ENCODE results near the gene DYSF.
A peak's percentile ranks its signal among the peaks of the same experiment; 100 is the strongest.

DYSF gene

GRCh38 chr2:71605173-71605641 is 151.8 kb downstream of the DYSF start:
- DNase-seq = no peak

- DNase-seq = no peak
These were observed 152.4 kb downstream of the DYSF start for GRCh38 chr2:71605781-71606241.

- no peak for DNase-seq
These were observed 152.9 kb downstream of the DYSF start for GRCh38 chr2:71606244-71606643.

- DNase-seq = peak in 1 of 2 donors; percentile 9
These were observed 154.0 kb downstream of the DYSF start for GRCh38 chr2:71607151-71607889.

GRCh38 chr2:71608034-71608433 is 154.7 kb downstream of the DYSF start:
- DNase-seq = peak in 1 of 2 donors; percentile 9

- DNase-seq = peak in 1 of 2 donors; percentile 6
These were observed 155.1 kb downstream of the DYSF start for GRCh38 chr2:71608441-71608840.

GRCh38 chr2:71609029-71609428 is 155.7 kb downstream of the DYSF start:
- DNase-seq = peak in 1 of 2 donors; percentile 5

DNA sequence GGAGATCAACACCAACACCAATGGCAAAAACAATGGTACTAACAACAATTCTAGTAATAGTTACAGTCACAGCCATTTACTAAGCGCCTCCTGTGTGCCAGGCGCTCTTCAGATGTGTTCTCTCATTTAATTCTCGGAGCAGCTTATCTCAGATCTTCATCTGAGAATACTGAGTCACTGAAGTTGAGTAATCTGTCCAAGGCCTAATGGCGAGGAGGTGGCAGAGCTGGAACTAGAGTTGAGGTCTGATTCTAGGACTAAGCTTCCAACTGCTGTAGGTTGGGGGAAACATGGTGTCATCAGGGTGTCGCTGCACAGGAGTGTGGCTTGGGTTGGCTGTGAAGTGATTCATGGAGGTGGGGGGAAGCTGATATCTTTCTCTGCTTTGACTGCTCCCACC is 156.1 kb downstream of the DYSF start:
- peak in 1 of 2 donors; percentile 4 for DNase-seq

- DNase-seq = peak in 1 of 2 donors; percentile 1
These were observed 156.6 kb downstream of the DYSF start for GRCh38 chr2:71609958-71610357.

GRCh38 chr2:71610671-71611070 is 157.3 kb downstream of the DYSF start:
- DNase-seq = no peak

GRCh38 chr2:71611247-71611646 is 157.9 kb downstream of the DYSF start:
- DNase-seq = peak in 1 of 2 donors; percentile 3

DNA sequence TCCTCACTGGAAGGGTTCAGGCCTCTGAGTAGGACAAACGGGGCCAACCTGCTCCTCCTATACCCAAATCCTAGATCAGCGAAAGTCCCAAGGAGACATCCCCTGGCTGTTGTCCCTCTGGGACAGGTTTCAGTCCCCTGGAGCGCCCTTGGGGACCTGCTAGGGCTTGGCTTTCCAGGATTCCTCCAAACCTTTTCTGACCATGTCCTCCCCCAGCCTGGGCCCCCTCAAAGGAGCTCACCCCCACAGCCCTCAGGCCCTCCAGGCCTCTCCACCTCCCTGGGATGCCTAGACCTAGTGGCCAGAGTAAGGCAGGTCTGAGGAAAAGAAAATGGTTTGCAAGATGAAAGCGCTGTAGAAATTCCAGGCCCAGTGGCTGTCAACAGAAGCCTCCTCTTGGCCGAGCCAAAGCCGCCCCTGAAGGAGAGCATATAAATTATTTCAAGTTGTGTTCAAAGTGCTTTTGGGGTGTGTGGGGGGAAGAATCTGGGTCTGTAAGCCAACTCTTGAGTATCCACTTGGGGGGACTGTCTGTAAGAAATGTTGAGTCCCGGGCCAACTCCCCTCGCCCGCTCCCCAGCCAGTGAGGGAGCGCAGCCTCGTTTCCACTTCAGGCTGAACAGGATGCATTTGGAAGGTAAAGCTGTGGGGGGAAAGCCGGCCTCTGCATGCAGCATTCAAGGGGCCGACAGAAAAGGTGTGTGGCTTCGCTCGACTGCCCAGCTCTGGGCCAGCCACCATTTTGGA is 158.6 kb downstream of the DYSF start:
- no peak for DNase-seq

DNA sequence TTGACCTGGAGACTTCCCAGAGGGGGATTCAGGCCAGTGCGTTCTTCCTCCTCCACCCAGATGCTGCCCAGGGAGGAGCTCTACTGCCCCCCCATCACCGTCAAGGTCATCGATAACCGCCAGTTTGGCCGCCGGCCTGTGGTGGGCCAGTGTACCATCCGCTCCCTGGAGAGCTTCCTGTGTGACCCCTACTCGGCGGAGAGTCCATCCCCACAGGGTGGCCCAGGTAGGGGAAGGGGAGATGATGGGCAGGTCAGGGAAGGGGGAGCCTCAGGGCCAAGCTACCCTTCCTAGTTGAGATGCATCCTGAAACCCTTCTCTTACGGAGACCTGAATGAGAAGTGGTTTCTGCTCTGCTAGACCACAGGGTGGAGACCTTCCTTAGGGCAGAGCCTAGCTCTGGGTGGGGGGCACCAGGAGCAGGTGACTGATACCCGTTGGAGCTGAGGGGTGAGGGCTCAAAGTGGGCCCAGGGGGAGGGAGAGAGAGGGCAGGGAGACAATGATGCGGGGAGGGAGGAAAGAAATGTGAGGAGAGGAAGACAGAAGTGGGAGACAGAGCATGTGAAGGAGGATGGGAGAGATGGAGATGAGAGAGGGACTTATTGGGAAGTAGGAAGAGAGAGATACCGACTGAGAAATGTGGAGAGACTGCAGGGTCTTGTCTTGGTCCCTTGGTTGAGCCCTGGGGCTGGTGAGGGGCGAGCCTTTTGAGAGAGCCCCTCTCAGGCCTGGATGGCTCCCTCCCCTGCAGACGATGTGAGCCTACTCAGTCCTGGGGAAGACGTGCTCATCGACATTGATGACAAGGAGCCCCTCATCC is 159.4 kb downstream of the DYSF start:
- peak in 1 of 2 donors; percentile 6 for DNase-seq

GRCh38 chr2:71613403-71613952 is 160.1 kb downstream of the DYSF start:
- DNase-seq = peak in 1 of 2 donors; percentile 1

GRCh38 chr2:71613953-71614925 is 160.9 kb downstream of the DYSF start:
- peak in 1 of 2 donors; percentile 9 for DNase-seq

DNA sequence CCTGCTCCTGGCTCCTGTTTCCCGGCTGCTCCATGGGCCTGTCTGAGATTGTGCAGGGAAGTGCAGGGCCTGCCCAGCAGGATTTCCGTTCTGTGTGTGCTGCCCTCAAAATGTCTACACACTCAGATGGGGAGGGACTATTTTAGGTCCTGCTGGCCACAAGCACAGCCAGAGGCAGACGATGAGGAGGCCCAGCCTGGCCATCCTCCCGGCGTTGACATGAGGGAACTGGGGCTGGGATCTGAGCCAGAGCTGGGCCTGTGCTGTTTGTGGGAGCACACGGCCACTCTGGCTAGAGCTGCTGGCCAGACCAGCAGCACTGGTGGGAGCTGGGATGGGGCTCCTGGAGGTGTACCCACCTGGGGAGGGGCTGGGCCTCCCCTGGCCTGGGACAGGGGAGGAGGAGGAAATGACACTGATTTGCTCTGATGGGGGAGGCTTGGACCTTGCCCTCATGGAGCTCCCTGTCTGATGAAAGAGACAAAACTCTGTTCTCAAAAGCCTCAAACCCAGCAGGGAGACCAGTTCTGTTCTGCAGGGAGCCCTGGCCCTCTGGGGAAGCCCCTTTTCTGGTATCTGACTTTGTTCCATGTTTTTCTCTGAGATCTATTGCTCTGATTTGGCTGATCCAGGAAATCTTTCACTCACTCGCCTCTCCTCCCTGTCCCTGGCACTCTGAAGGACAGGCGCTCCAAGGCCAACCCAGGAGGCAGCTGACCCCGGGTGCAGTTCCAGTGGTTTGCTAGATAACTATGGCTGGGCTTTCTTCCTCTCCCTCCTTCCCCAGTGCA is 161.8 kb downstream of the DYSF start:
- peak in 1 of 2 donors; percentile 2 for DNase-seq

DNA sequence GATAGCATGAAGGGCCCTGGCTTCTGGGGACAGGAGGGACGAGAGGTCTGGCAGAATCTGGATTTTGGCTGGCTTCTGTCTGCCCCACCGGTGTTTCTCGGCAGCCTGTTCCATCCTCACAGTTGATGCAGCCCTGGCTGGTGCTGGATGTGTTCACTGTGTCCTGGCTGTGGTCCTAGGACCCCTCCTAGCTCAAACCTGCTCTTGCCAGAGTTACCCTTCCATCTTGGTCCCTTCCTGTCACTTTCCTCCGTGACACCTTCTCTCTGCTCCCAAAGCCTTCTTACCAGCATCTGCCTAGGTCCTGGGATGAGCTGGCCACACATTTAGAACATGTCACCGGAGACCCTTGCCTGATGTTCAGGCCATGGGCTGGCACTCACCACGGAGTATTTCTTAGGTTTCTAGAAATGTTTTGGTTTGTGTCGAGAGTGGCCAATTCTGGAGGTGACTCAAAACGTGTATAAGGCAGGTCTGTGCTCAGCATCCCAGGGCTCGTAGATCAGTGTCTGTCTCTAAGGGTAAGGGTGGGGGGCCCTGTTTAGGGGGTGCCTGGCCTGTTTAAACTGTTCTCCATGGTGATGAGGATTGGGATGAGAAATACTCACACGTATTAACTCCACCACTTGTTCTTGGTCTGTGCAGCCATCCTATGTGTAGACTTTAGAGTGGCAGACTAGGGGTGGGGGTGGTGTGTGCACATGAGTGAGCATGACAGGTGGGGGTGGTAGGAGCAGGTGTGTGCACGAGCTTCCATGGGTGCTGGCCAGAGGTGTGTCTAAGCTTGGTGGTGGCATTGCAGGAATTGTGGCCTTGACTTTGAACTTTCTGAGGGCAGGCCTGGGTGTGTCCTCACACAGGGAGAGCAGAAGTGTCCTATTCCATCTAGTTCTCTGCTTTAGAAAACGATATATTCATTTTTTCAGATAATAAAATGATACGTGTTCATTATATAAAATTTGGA is 162.7 kb downstream of the DYSF start:
- DNase-seq = peak in 1 of 2 donors; percentile 10

DNA sequence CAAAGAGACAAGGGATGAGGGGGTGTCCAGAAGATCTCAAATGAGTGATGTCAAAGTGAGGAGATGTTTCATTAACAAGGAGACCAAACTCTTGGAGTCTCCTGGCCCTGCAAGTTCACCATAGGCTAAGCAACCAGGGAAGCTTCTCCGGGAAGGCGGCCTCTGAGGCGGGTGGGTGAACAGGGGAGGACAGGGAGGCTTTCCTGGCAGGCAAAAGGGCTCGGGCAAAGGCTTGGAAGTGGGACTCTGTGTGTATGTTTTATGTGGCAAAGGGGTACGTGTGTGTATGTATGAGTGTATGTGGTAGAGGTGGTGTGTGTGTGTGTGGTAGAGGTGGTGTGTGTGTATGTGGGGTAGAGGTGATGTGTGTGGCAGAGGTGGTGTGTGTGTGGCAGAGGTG is 163.9 kb downstream of the DYSF start:
- DNase-seq = peak in 1 of 2 donors; percentile 6
